Measurements from ENCODE around the gene OR6J1.

Gene OR6J1

GRCh38 chr14:22607291-22607690 is 36.9 kb downstream of the OR6J1 start:
- H3K4me3 ChIP-seq (replicated peaks in 1 of 2; ENCODE audit: low read depth in 2 of 2, low read length in 2 of 2) = no peak overlapping the region
- TF ChIP-seq, protein P1, sequence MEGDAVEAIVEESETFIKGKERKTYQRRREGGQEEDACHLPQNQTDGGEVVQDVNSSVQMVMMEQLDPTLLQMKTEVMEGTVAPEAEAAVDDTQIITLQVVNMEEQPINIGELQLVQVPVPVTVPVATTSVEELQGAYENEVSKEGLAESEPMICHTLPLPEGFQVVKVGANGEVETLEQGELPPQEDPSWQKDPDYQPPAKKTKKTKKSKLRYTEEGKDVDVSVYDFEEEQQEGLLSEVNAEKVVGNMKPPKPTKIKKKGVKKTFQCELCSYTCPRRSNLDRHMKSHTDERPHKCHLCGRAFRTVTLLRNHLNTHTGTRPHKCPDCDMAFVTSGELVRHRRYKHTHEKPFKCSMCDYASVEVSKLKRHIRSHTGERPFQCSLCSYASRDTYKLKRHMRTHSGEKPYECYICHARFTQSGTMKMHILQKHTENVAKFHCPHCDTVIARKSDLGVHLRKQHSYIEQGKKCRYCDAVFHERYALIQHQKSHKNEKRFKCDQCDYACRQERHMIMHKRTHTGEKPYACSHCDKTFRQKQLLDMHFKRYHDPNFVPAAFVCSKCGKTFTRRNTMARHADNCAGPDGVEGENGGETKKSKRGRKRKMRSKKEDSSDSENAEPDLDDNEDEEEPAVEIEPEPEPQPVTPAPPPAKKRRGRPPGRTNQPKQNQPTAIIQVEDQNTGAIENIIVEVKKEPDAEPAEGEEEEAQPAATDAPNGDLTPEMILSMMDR (IDR thresholded peaks at IDR 0.05; ENCODE audit: low read depth, low read length) = no peak
- no peak for DNase-seq (ENCODE audit: low read depth in 2 of 2)

DNA sequence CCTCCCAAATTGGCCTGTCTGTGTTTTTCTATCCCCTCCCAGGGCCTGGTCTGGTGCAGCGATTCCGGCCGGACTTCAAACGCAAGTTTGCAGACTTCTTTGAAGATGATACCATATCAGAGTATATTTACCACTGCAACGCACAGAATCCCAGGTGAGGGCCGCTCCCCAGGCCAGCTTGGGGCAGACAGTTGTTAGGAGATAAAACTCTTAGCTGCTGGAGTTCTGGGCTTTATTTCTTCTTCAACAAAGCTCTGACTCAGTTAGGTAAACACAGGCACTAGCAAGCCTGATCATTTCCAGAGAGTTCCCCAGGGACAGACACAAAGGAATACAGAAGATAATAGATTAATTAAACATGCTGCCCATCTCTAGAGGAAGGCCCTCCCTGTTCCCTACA is 37.8 kb downstream of the OR6J1 start:
- DNase-seq (ENCODE audit: low read depth in 2 of 2) = peak in 1 of 2 donors; percentile 57
- TF ChIP-seq, protein P1 (IDR thresholded peaks at IDR 0.05; ENCODE audit: low read depth, low read length) = no peak
- H3K4me3 ChIP-seq (replicated peaks in 1 of 2; ENCODE audit: low read depth in 2 of 2, low read length in 2 of 2) = no peak overlapping the region

- TF ChIP-seq, protein P1 (IDR thresholded peaks at IDR 0.05; ENCODE audit: low read depth, low read length) = no peak
- peak in 1 of 2 donors; percentile 57 for DNase-seq (ENCODE audit: low read depth in 2 of 2)
- no peak overlapping the region for H3K4me3 ChIP-seq (replicated peaks in 1 of 2; ENCODE audit: low read depth in 2 of 2, low read length in 2 of 2)
Observed at GRCh38 chr14:22602862-22603261, 41.3 kb downstream of the OR6J1 start.

- H3K4me3 ChIP-seq (replicated peaks in 1 of 2; ENCODE audit: low read depth in 2 of 2, low read length in 2 of 2) = no peak overlapping the region
- TF ChIP-seq, protein P1 (IDR thresholded peaks at IDR 0.05; ENCODE audit: low read depth, low read length) = no peak
- DNase-seq (ENCODE audit: low read depth in 2 of 2) = no peak
Observed at GRCh38 chr14:22601996-22602395, 42.2 kb downstream of the OR6J1 start.

DNA sequence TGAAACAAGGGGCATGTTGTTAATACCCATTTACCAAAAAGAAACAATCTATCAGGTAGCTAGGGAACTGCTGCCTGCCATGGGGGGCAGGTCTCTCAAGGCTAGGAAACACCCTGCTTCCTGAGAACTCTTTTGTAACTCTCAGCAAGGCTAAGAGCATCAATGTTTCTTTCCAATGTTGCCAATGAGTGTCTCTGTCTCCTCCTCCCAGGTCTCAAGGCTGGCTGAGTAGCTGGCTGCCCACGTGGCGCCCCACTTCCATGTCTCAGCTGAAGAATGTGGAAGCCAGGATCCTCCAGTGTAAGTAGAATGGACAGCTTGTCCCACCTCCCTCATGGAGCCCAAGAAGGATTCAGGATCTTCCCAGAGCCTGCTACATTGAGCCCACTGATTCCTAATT is 42.7 kb downstream of the OR6J1 start:
- no peak for DNase-seq (ENCODE audit: low read depth in 2 of 2)
- TF ChIP-seq, protein P1 (IDR thresholded peaks at IDR 0.05; ENCODE audit: low read depth, low read length) = no peak

DNA sequence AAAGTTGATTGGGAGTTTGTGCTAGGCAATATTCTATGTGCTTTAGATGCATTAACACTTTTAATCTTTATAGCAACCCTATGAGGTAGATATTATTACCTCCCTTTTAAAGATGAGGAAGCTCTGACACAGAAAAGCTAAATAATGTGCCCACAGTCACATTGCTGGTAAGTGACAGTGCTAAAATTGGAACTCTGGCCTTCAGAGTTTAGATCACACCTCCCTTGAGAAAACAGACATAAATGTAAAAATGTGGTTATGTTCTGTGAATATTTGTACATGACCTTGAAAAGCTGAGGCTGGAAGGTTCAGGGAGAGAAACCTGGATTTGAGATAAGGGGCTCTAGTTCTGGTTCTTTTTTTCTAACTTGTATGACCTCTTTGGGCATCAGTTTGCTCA is 44.1 kb downstream of the OR6J1 start:
- DNase-seq (ENCODE audit: low read depth in 2 of 2) = no peak
- TF ChIP-seq, protein P1 (IDR thresholded peaks at IDR 0.05; ENCODE audit: low read depth, low read length) = no peak
- no peak overlapping the region for H3K4me3 ChIP-seq (replicated peaks in 1 of 2; ENCODE audit: low read depth in 2 of 2, low read length in 2 of 2)

More for the DNA sequence above, 42.7 kb downstream of the OR6J1 start:
- H3K4me3 ChIP-seq (replicated peaks in 1 of 2; ENCODE audit: low read depth in 2 of 2, low read length in 2 of 2) = no peak overlapping the region

- peak overlapping the region; percentile 82 to 91 for H3K4me3 ChIP-seq (replicated peaks in 1 of 2; ENCODE audit: low read depth in 2 of 2, low read length in 2 of 2)
- no peak for DNase-seq (ENCODE audit: low read depth in 2 of 2)
Observed at GRCh38 chr14:22599349-22599748, 44.8 kb downstream of the OR6J1 start.

More at GRCh38 chr14:22599349-22599748, 44.8 kb downstream of the OR6J1 start:
- TF ChIP-seq, protein P1 (IDR thresholded peaks at IDR 0.05; ENCODE audit: low read depth, low read length) = no peak

Data from cardiac fibroblast (primary cell).